HCT116 (cell line): Measurements from ENCODE around the gene MUC21. TPM values are rescaled to one million over a fixed set of nuclear protein-coding genes. Genes with fewer than 3 reads are reported as not detected.

Experiments
- ATAC-seq: fragments of 200-7000 bp; cut with Tn5 transposase; 2 replicates; pipeline ENCODE4 v1.9.1; 2020; ENCODE audit warnings: mild to moderate bottlenecking, moderate library complexity
- BruUV-seq: library from RNA; stranded (reverse); fragments of 400-500 nt; replicated peaks from 2 replicates; lab custom pipeline; 2021; lab: Mats Ljungman, UMichigan
- CTCF ChIA-PET: fragments of 300-600 bp; sonication (Branson Sonifier 250); formaldehyde crosslinking; loops from one replicate; lab custom pipeline; 2021; ENCODE audit warnings: antibody characterized with exemption; lab: Charles Lee
- POLR2A ChIA-PET: fragments of 300-600, 350-600 bp; sonication (Branson Sonifier 250); formaldehyde crosslinking; loops from one replicate; lab custom pipeline; 2021; ENCODE audit warnings: antibody characterized with exemption; lab: Charles Lee
- RAD21 ChIA-PET, 2 experiments: fragments of 300-600 bp; sonication (Branson Sonifier 250); formaldehyde crosslinking; loops; one replicate each; lab custom pipeline; 2023; ENCODE audit warnings: low total read pairs in 2 of 2; ENCODE audit not compliant: uncharacterized antibody in 2 of 2, unreplicated experiment in 2 of 2, low non-redundant PET in 1 of 2; lab: Charles Lee
- DNase-seq: peaks from one replicate; pipeline ENCODE4 v3.0.0-alpha.2; 2010; ENCODE audit warnings: low read depth, low spot score
- H2AFZ ChIP-seq: fragments of 200-600 bp; shearing (Covaris generic), sonication (generic); 2 replicates; pipeline ENCODE4 v1.6.1; 2017; ENCODE audit warnings: low read depth, mixed run types, mixed read lengths, antibody characterized with exemption, low read length; ENCODE audit not compliant: poor library complexity, severe bottlenecking
- H3K27ac ChIP-seq: 2 replicates; pipeline ENCODE4 v1.5.1; 2012; ENCODE audit warnings: low read depth, low read length
- H3K27me3 ChIP-seq: fragments of 200-600 bp; sonication (generic); 2 replicates; pipeline ENCODE4 v1.6.1; 2016; ENCODE audit warnings: mixed run types, low read length, mixed read lengths; ENCODE audit not compliant: insufficient read depth
- H3K36me3 ChIP-seq, 2 experiments: fragments of 200-500 bp in 1 of 2; fragments of 200-600 bp in 1 of 2; sonication (Bioruptor generic) in 1 of 2; sonication (generic) in 1 of 2; 2 replicates each; pipeline versions ENCODE4 v1.5.1 to v1.6.1; 2014 to 2016; ENCODE audit warnings: low read length in 2 of 2, inconsistent platforms in 1 of 2, mixed read lengths in 1 of 2, mixed run types in 1 of 2; ENCODE audit not compliant: insufficient read depth in 2 of 2, control insufficient read depth in 1 of 2
- H3K4me1 ChIP-seq, 2 experiments: fragments of 200-600 bp in 1 of 2; sonication (generic) in 1 of 2; 2 replicates each; pipeline versions ENCODE4 v1.5.1 to v1.6.1; 2012 to 2017; ENCODE audit warnings: low read length in 2 of 2, inconsistent platforms in 1 of 2, mild to moderate bottlenecking in 1 of 2, mixed read lengths in 1 of 2, mixed run types in 1 of 2, moderate library complexity in 1 of 2; ENCODE audit not compliant: insufficient read depth in 2 of 2, control insufficient read depth in 1 of 2
- H3K4me2 ChIP-seq: fragments of 200-600 bp; sonication (generic); 2 replicates; pipeline ENCODE4 v1.6.1; 2017; ENCODE audit warnings: mixed run types, low read length, mixed read lengths
- H3K4me3 ChIP-seq, 2 experiments: fragments of 200-600 bp in 1 of 2; sonication (generic) in 1 of 2; replicated peaks in 1 of 2; 2 replicates each; pipeline ENCODE4 v1.5.1; 2011 to 2016; ENCODE audit warnings: low read length in 2 of 2, control low read depth in 1 of 2, low read depth in 1 of 2, mild to moderate bottlenecking in 1 of 2, mixed read lengths in 1 of 2, mixed run types in 1 of 2
- H3K79me2 ChIP-seq: fragments of 200-600 bp; sonication (generic); 2 replicates; pipeline ENCODE4 v1.6.1; 2017; ENCODE audit warnings: mild to moderate bottlenecking, mixed run types, low read length, moderate library complexity, mixed read lengths; ENCODE audit not compliant: insufficient read depth
- H3K9ac ChIP-seq: fragments of 200-600 bp; sonication (generic); 2 replicates; pipeline ENCODE4 v1.6.1; 2016; ENCODE audit warnings: low read length, mixed read lengths
- H3K9me2 ChIP-seq: fragments of 200-600 bp; sonication (generic), shearing (Covaris generic); 2 replicates; pipeline ENCODE4 v1.6.1; 2017; ENCODE audit warnings: mixed run types, mild to moderate bottlenecking, moderate library complexity; ENCODE audit not compliant: insufficient read depth
- H3K9me3 ChIP-seq, 2 experiments: fragments of 200-500 bp in 1 of 2; fragments of 200-600 bp in 1 of 2; sonication (Bioruptor generic) in 1 of 2; sonication (generic) in 1 of 2; 2 replicates each; pipeline ENCODE4 v1.6.1; 2014 to 2017; ENCODE audit warnings: low read length in 2 of 2, mixed read lengths in 2 of 2, inconsistent platforms in 1 of 2, low read depth in 1 of 2, mild to moderate bottlenecking in 1 of 2, mixed run types in 1 of 2, moderate library complexity in 1 of 2; ENCODE audit not compliant: control insufficient read depth in 1 of 2, insufficient read depth in 1 of 2
- H4K20me1 ChIP-seq: fragments of 200-600 bp; sonication (generic), shearing (Covaris generic); 2 replicates; pipeline ENCODE4 v1.6.1; 2017; ENCODE audit warnings: mixed run types, mild to moderate bottlenecking, moderate library complexity; ENCODE audit not compliant: insufficient read depth
- CEBPB ChIP-seq: IDR thresholded peaks from 2 replicates; pipeline ENCODE4 v1.6.1; 2012; ENCODE audit warnings: low read depth
- EGR1 ChIP-seq: IDR thresholded peaks from 2 replicates; pipeline ENCODE4 v1.6.1; 2012; ENCODE audit warnings: low read depth
- ELF1 ChIP-seq: IDR thresholded peaks from 2 replicates; pipeline ENCODE4 v1.6.1; 2012; ENCODE audit warnings: low read depth, borderline replicate concordance
- EZH2phosphoT487 ChIP-seq: fragments of 200-600 bp; IDR thresholded peaks from 2 replicates; pipeline ENCODE4 v1.6.1; 2018; ENCODE audit warnings: antibody characterized with exemption, borderline replicate concordance
- FOSL1 ChIP-seq: IDR thresholded peaks from 2 replicates; pipeline ENCODE4 v1.6.1; 2012; ENCODE audit warnings: low read depth
- JUND ChIP-seq: IDR thresholded peaks from 2 replicates; pipeline ENCODE4 v1.6.1; 2012
- MAX ChIP-seq: IDR thresholded peaks from 2 replicates; pipeline ENCODE4 v1.6.1; 2012
- POLR2A ChIP-seq: IDR thresholded peaks from 2 replicates; pipeline ENCODE4 v1.7.0; 2011; ENCODE audit warnings: borderline replicate concordance; ENCODE audit not compliant: insufficient read depth, insufficient read length; ENCODE audit errors: extremely low read depth
- POLR2AphosphoS5 ChIP-seq: IDR thresholded peaks from 2 replicates; pipeline ENCODE4 v1.6.1; 2011; ENCODE audit warnings: mild to moderate bottlenecking, low read depth, low read length, moderate library complexity
- RAD21 ChIP-seq: IDR thresholded peaks from 2 replicates; pipeline ENCODE4 v1.6.1; 2012; ENCODE audit warnings: low read depth, mild to moderate bottlenecking
- SP1 ChIP-seq: IDR thresholded peaks from 2 replicates; pipeline ENCODE4 v1.6.1; 2012; ENCODE audit warnings: low read depth
- SRF ChIP-seq: IDR thresholded peaks from 2 replicates; pipeline ENCODE4 v1.6.1; 2012; ENCODE audit warnings: low read depth
- TCF7L2 ChIP-seq: IDR thresholded peaks from 2 replicates; pipeline ENCODE4 v1.7.0; 2011; ENCODE audit warnings: borderline replicate concordance, inconsistent platforms; ENCODE audit not compliant: insufficient read depth, insufficient read length; ENCODE audit errors: extremely low read depth
- YY1 ChIP-seq: IDR thresholded peaks from 2 replicates; pipeline ENCODE4 v1.6.1; 2011; ENCODE audit warnings: low read length, low read depth, moderate library complexity, mild to moderate bottlenecking; ENCODE audit not compliant: insufficient replicate concordance; ENCODE audit errors: extremely low read depth
- ZFX ChIP-seq: fragments of 450-650 bp; IDR thresholded peaks from 2 replicates; pipeline ENCODE4 v1.6.1; 2017
- intact Hi-C: fragments of 100-400 bp; cut with micrococcal nuclease; formaldehyde crosslinking; loops from 2 replicates; pipeline ENCODE4 v1.10.0; 2022
- total RNA-seq: library from RNA; stranded (reverse); gene quantifications from one replicate; pipeline ENCODE4 v1.2.1, GENCODE V29; 2021; ENCODE audit not compliant: unreplicated experiment
- TF ChIP-seq, protein P1 (sequence below): IDR thresholded peaks from 2 replicates; pipeline ENCODE4 v1.6.1; 2012
- TF ChIP-seq, protein P2 (sequence below): IDR thresholded peaks from 2 replicates; pipeline ENCODE4 v1.6.1; 2012; ENCODE audit warnings: low read depth

MUC21 gene
- total RNA-seq, 1 experiment from 2014 or later: not detected

DNA sequence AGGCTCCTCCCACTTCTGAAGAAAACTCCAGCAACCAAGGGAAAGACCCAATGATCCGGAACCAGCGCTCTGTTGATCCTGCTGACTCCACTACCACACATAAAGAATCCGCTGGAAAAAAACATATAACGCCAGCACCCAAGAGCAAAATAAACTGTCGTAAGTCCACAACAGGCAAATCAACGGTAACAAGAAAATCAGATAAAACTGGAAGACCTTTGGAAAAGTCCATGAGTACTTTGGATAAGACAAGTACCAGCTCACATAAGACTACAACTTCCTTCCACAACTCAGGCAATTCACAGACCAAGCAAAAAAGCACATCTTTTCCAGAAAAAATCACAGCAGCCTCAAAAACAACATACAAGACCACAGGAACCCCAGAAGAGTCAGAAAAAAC is 34.7 kb upstream of the MUC21 start:
- H3K27me3 ChIP-seq: no peaks in the 10 kb centered on the region
- RAD21 ChIA-PET: no interaction called here
- no TSS peak for BruUV-seq
- H3K9ac ChIP-seq: no peak overlapping the region
- H3K36me3 ChIP-seq: no peaks in the 10 kb centered on the region
- no peaks in the 10 kb centered on the region for H3K9me3 ChIP-seq
- no peak for ATAC-seq
- H3K27ac ChIP-seq: no peak overlapping the region
- H3K9me2 ChIP-seq: no peaks in the 10 kb centered on the region
- no peaks in the 10 kb centered on the region for H3K79me2 ChIP-seq
- H3K4me3 ChIP-seq: no peak overlapping the region
- no peak for DNase-seq
- H2AFZ ChIP-seq: no peak overlapping the region
- no peaks in the 10 kb centered on the region for H3K4me1 ChIP-seq
- POLR2A ChIA-PET: no interaction called here
- TF ChIP-seq FOSL1 (no peak), SRF (no peak), MAX (no peak), TCF7L2 (no peak), CEBPB (no peak), SP1 (no peak), EGR1 (no peak), ELF1 (no peak), POLR2AphosphoS5 (no peak), JUND (no peak), YY1 (no peak), POLR2A (no peak), EZH2phosphoT487 (no peak), ZFX (no peak), RAD21 (no peak)
- TF ChIP-seq, protein P1, sequence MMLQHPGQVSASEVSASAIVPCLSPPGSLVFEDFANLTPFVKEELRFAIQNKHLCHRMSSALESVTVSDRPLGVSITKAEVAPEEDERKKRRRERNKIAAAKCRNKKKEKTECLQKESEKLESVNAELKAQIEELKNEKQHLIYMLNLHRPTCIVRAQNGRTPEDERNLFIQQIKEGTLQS: no peak
- TF ChIP-seq, protein P2, sequence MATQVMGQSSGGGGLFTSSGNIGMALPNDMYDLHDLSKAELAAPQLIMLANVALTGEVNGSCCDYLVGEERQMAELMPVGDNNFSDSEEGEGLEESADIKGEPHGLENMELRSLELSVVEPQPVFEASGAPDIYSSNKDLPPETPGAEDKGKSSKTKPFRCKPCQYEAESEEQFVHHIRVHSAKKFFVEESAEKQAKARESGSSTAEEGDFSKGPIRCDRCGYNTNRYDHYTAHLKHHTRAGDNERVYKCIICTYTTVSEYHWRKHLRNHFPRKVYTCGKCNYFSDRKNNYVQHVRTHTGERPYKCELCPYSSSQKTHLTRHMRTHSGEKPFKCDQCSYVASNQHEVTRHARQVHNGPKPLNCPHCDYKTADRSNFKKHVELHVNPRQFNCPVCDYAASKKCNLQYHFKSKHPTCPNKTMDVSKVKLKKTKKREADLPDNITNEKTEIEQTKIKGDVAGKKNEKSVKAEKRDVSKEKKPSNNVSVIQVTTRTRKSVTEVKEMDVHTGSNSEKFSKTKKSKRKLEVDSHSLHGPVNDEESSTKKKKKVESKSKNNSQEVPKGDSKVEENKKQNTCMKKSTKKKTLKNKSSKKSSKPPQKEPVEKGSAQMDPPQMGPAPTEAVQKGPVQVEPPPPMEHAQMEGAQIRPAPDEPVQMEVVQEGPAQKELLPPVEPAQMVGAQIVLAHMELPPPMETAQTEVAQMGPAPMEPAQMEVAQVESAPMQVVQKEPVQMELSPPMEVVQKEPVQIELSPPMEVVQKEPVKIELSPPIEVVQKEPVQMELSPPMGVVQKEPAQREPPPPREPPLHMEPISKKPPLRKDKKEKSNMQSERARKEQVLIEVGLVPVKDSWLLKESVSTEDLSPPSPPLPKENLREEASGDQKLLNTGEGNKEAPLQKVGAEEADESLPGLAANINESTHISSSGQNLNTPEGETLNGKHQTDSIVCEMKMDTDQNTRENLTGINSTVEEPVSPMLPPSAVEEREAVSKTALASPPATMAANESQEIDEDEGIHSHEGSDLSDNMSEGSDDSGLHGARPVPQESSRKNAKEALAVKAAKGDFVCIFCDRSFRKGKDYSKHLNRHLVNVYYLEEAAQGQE: no peak
- H4K20me1 ChIP-seq: no peaks in the 10 kb centered on the region
- H3K4me2 ChIP-seq: no peak overlapping the region
- CTCF ChIA-PET: no interaction called here
- intact Hi-C loops: no loop called here
